HUES6 (cell line): Measurements from ENCODE around the gene VARS2.
"Not testable (repeated sequence)": the region's sequence is repeated elsewhere in the genome, so short reads cannot be mapped to it uniquely, and the experiment has no call there.

Experiments
- H3K27ac ChIP-seq: 2 replicates; pipeline ENCODE4 v1.7.0; 2013; ENCODE audit warnings: low read depth, mild to moderate bottlenecking, low read length, inconsistent platforms
- H3K27me3 ChIP-seq: 2 replicates; pipeline ENCODE4 v1.6.1; 2013; ENCODE audit warnings: low read length; ENCODE audit not compliant: control insufficient read depth, insufficient read depth
- H3K36me3 ChIP-seq: 2 replicates; pipeline ENCODE4 v1.6.1; 2013; ENCODE audit warnings: low read length; ENCODE audit not compliant: control insufficient read depth, insufficient read depth
- H3K4me1 ChIP-seq: 2 replicates; pipeline ENCODE4 v1.6.1; 2013; ENCODE audit warnings: low read length; ENCODE audit not compliant: control insufficient read depth, insufficient read depth
- H3K4me3 ChIP-seq: 2 replicates; pipeline ENCODE4 v1.5.1; 2013; ENCODE audit warnings: low read depth, low read length
- H3K9ac ChIP-seq: one replicate; pipeline ENCODE4 v1.6.1; 2013; ENCODE audit warnings: mild to moderate bottlenecking, low read length
- H3K9me3 ChIP-seq: 2 replicates; pipeline ENCODE4 v1.6.1; 2013; ENCODE audit warnings: low read depth, low read length; ENCODE audit not compliant: control insufficient read depth, insufficient read depth

VARS2 gene

GRCh38 chr6:30893001-30893591 lies 20.9 kb upstream of the VARS2 start:
- no peaks in the 10 kb centered on the region for H3K9me3 ChIP-seq
- H3K27me3 ChIP-seq: no peaks in the 10 kb centered on the region
- no peak overlapping the region for H3K9ac ChIP-seq
- H3K36me3 ChIP-seq: peaks cover 97% of the 10 kb centered on the region
- no peak overlapping the region for H3K4me3 ChIP-seq
- H3K27ac ChIP-seq: no peak overlapping the region
- H3K4me1 ChIP-seq: peaks cover 4% of the 10 kb centered on the region; the same call in 1 of the 2 replicates

GRCh38 chr6:30893666-30894065 lies 20.4 kb upstream of the VARS2 start:
- Histone ChIP-seq H3K4me3 (no peak overlapping the region), H3K36me3 (peaks cover 99% of the 10 kb centered on the region), H3K27me3 (no peaks in the 10 kb centered on the region), H3K9ac (no peak overlapping the region), H3K9me3 (no peaks in the 10 kb centered on the region), H3K4me1 (no peaks in the 10 kb centered on the region; the same call in 1 of the 2 replicates), H3K27ac (no peak overlapping the region)

GRCh38 chr6:30894381-30894780 lies 19.7 kb upstream of the VARS2 start:
- Histone ChIP-seq H3K9me3 (no peaks in the 10 kb centered on the region), H3K4me3 (no peak overlapping the region), H3K36me3 (peaks cover 99% of the 10 kb centered on the region), H3K9ac (no peak overlapping the region), H3K27me3 (no peaks in the 10 kb centered on the region), H3K27ac (no peak overlapping the region), H3K4me1 (no peaks in the 10 kb centered on the region)

- Histone ChIP-seq H3K9me3 (no peaks in the 10 kb centered on the region), H3K9ac (no peak overlapping the region), H3K27me3 (no peaks in the 10 kb centered on the region), H3K4me1 (no peaks in the 10 kb centered on the region), H3K4me3 (no peak overlapping the region), H3K36me3 (peaks cover 99% of the 10 kb centered on the region), H3K27ac (no peak overlapping the region)
Observed at GRCh38 chr6:30894935-30895334, 19.1 kb upstream of the VARS2 start.

- Histone ChIP-seq H3K9me3 (no peaks in the 10 kb centered on the region), H3K27me3 (no peaks in the 10 kb centered on the region), H3K36me3 (peaks cover 98% of the 10 kb centered on the region), H3K9ac (no peak overlapping the region), H3K4me1 (no peaks in the 10 kb centered on the region), H3K4me3 (no peak overlapping the region), H3K27ac (no peak overlapping the region)
Observed at GRCh38 chr6:30895343-30895742, 18.7 kb upstream of the VARS2 start.

- Histone ChIP-seq H3K9me3 (no peaks in the 10 kb centered on the region), H3K27ac (no peak overlapping the region), H3K27me3 (no peaks in the 10 kb centered on the region), H3K36me3 (peaks cover 86% of the 10 kb centered on the region), H3K4me1 (no peaks in the 10 kb centered on the region), H3K4me3 (no peak overlapping the region), H3K9ac (no peak overlapping the region)
Observed at GRCh38 chr6:30896541-30896940, 17.5 kb upstream of the VARS2 start.

- H3K9ac ChIP-seq: no peak overlapping the region
- no peak overlapping the region for H3K27ac ChIP-seq
- H3K9me3 ChIP-seq: no peaks in the 10 kb centered on the region
- no peak overlapping the region for H3K4me3 ChIP-seq
- peaks cover 73% of the 10 kb centered on the region for H3K36me3 ChIP-seq
- no peaks in the 10 kb centered on the region for H3K4me1 ChIP-seq
- H3K27me3 ChIP-seq: no peaks in the 10 kb centered on the region
Observed at GRCh38 chr6:30897882-30898281, 16.2 kb upstream of the VARS2 start.

GRCh38 chr6:30898750-30899360 lies 15.2 kb upstream of the VARS2 start:
- Histone ChIP-seq H3K9me3 (no peaks in the 10 kb centered on the region), H3K4me1 (no peaks in the 10 kb centered on the region), H3K27ac (no peak overlapping the region), H3K4me3 (no peak overlapping the region), H3K27me3 (no peaks in the 10 kb centered on the region), H3K9ac (no peak overlapping the region), H3K36me3 (peaks cover 63% of the 10 kb centered on the region)

- Histone ChIP-seq H3K27ac (no peak overlapping the region), H3K27me3 (no peaks in the 10 kb centered on the region), H3K4me1 (no peaks in the 10 kb centered on the region), H3K9ac (no peak overlapping the region), H3K9me3 (no peaks in the 10 kb centered on the region), H3K36me3 (peaks cover 42% of the 10 kb centered on the region), H3K4me3 (no peak overlapping the region)
Observed at GRCh38 chr6:30900863-30901417, 13.1 kb upstream of the VARS2 start.

- Histone ChIP-seq H3K9ac (no peak overlapping the region), H3K36me3 (peaks cover 37% of the 10 kb centered on the region), H3K27ac (no peak overlapping the region), H3K27me3 (no peaks in the 10 kb centered on the region), H3K9me3 (no peaks in the 10 kb centered on the region), H3K4me3 (no peak overlapping the region), H3K4me1 (no peaks in the 10 kb centered on the region)
Observed at GRCh38 chr6:30901436-30901835, 12.6 kb upstream of the VARS2 start.

GRCh38 chr6:30902196-30902595 lies 11.8 kb upstream of the VARS2 start:
- not testable (repeated sequence) for H3K4me1 ChIP-seq, H3K9ac ChIP-seq, H3K27ac ChIP-seq, H3K27me3 ChIP-seq, H3K4me3 ChIP-seq, H3K9me3 ChIP-seq
- peaks cover 31% of the 10 kb centered on the region for H3K36me3 ChIP-seq
